Glutamatergic neuron (in vitro differentiated cells): ENCODE data around the gene RGR. TPM values are rescaled to one million over a fixed set of nuclear protein-coding genes. Genes with fewer than 3 reads are reported as not detected.

Source experiments
- DNase-seq: peaks from one replicate; pipeline ENCODE4 v3.0.0; 2022
- H3K27ac Mint-ChIP-seq: one replicate; pipeline ENCODE4 v1.8.0; 2020; ENCODE audit warnings: mild to moderate bottlenecking, mixed read lengths, inconsistent platforms; ENCODE audit not compliant: unreplicated experiment
- H3K27me3 Mint-ChIP-seq: one replicate; pipeline ENCODE4 v1.8.0; 2020; ENCODE audit warnings: mild to moderate bottlenecking, moderate library complexity, mixed read lengths, inconsistent platforms; ENCODE audit not compliant: unreplicated experiment
- H3K36me3 Mint-ChIP-seq: one replicate; pipeline ENCODE4 v1.8.0; 2020; ENCODE audit warnings: mild to moderate bottlenecking, mixed read lengths, inconsistent platforms; ENCODE audit not compliant: unreplicated experiment
- H3K4me1 Mint-ChIP-seq: one replicate; pipeline ENCODE4 v1.8.0; 2020; ENCODE audit warnings: mild to moderate bottlenecking, low read depth, mixed read lengths, inconsistent platforms; ENCODE audit not compliant: unreplicated experiment
- H3K4me3 Mint-ChIP-seq: one replicate; pipeline ENCODE4 v1.8.0; 2020; ENCODE audit warnings: mild to moderate bottlenecking, mixed read lengths, inconsistent platforms; ENCODE audit not compliant: unreplicated experiment
- H3K9me3 Mint-ChIP-seq: one replicate; pipeline ENCODE4 v1.8.0; 2020; ENCODE audit warnings: mild to moderate bottlenecking, moderate library complexity, mixed read lengths, inconsistent platforms; ENCODE audit not compliant: unreplicated experiment
- CTCF ChIP-seq: fragments of 200-600 bp; sonication (generic); IDR thresholded peaks from one replicate; pipeline ENCODE4 v1.5.0; 2021; ENCODE audit not compliant: partially characterized antibody, unreplicated experiment
- total RNA-seq: library from RNA; stranded (reverse); fragmentation: NEBNext Ultra II Directional; extraction: Animal tissue kit (Norgen Biotek cat#: 25700); gene quantifications from one replicate; pipeline ENCODE4 v1.2.1, GENCODE V29; 2021; ENCODE audit not compliant: unreplicated experiment

The RGR gene
- total RNA-seq, 1 donor from 2014 or later: not detected

- no peak for TF ChIP-seq CTCF
- H3K36me3 Mint-ChIP-seq: peaks cover 4% of the 10 kb centered on the region
- H3K9me3 Mint-ChIP-seq: peaks cover 6% of the 10 kb centered on the region
- no peaks in the 10 kb centered on the region for H3K4me1 Mint-ChIP-seq
- no peak for DNase-seq
- no peak overlapping the region for H3K27ac Mint-ChIP-seq
- no peak overlapping the region for H3K4me3 Mint-ChIP-seq
- H3K27me3 Mint-ChIP-seq: peaks cover 2% of the 10 kb centered on the region
Observed at GRCh38 chr10:84234479-84234878, 10.4 kb upstream of the RGR start.

GRCh38 chr10:84235096-84235495 lies 9.8 kb upstream of the RGR start:
- peaks cover 2% of the 10 kb centered on the region for H3K27me3 Mint-ChIP-seq
- H3K9me3 Mint-ChIP-seq: peaks cover 6% of the 10 kb centered on the region
- no peak overlapping the region for H3K27ac Mint-ChIP-seq
- no peak for DNase-seq
- TF ChIP-seq CTCF: no peak
- no peaks in the 10 kb centered on the region for H3K4me1 Mint-ChIP-seq
- peaks cover 4% of the 10 kb centered on the region for H3K36me3 Mint-ChIP-seq
- H3K4me3 Mint-ChIP-seq: no peak overlapping the region

- peaks cover 4% of the 10 kb centered on the region for H3K9me3 Mint-ChIP-seq
- no peak for DNase-seq
- peaks cover 10% of the 10 kb centered on the region for H3K36me3 Mint-ChIP-seq
- H3K27ac Mint-ChIP-seq: no peak overlapping the region
- no peak overlapping the region for H3K4me3 Mint-ChIP-seq
- no peaks in the 10 kb centered on the region for H3K4me1 Mint-ChIP-seq
- TF ChIP-seq CTCF: no peak
- peaks cover 2% of the 10 kb centered on the region for H3K27me3 Mint-ChIP-seq
Observed at GRCh38 chr10:84236807-84237198, 8.1 kb upstream of the RGR start.

GRCh38 chr10:84237199-84238051 lies 7.4 kb upstream of the RGR start:
- Mint-ChIP-seq H3K4me3 (no peak overlapping the region), H3K4me1 (no peaks in the 10 kb centered on the region), H3K36me3 (peaks cover 10% of the 10 kb centered on the region), H3K27ac (no peak overlapping the region), H3K27me3 (peaks cover 2% of the 10 kb centered on the region), H3K9me3 (peaks cover 4% of the 10 kb centered on the region)
- peak; percentile 56 for DNase-seq
- peak; percentile 59 for TF ChIP-seq CTCF

GRCh38 chr10:84238909-84239308 lies 5.9 kb upstream of the RGR start:
- no peak overlapping the region for H3K4me3 Mint-ChIP-seq
- DNase-seq: no peak
- no peak overlapping the region for H3K27ac Mint-ChIP-seq
- TF ChIP-seq CTCF: no peak
- H3K9me3 Mint-ChIP-seq: peaks cover 5% of the 10 kb centered on the region
- H3K27me3 Mint-ChIP-seq: peaks cover 4% of the 10 kb centered on the region
- H3K4me1 Mint-ChIP-seq: no peaks in the 10 kb centered on the region
- peaks cover 10% of the 10 kb centered on the region for H3K36me3 Mint-ChIP-seq
